Measurements from ENCODE around the gene RAVER1. TPM values are rescaled to one million over a fixed set of nuclear protein-coding genes. Genes with fewer than 3 reads are reported as not detected.
"Not testable (repeated sequence)": the region's sequence is repeated elsewhere in the genome, so short reads cannot be mapped to it uniquely, and the experiment has no call there.

RAVER1 gene
- total RNA-seq, 2 experiments from 2014 or later: 103 to 107 TPM

DNA sequence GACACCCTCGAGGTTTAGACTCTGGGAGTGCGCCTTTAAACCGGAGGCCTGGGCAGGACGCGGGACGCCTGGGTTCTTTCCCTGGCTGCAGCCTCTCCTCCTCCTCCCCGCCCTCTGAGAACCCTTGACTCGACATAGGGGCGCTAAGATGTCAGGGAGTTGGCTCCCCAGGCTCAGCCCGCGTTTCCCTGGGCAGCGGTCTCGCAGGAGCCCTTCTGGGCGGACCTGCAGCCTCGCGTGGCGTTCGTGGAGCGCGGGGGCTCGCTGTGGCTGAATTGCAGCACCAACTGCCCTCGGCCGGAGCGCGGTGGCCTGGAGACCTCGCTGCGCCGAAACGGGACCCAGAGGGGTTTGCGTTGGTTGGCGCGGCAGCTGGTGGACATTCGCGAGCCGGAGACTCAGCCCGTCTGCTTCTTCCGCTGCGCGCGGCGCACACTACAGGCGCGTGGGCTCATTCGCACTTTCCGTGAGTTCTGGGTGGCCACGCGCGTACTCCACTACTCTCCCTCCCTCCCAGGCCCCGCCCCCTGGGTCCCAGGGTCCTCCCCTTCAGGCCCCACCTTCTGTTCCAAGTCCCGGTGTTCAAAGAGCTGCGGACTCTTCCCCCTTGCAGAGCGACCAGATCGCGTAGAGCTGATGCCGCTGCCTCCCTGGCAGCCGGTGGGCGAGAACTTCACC, 42.3 kb downstream of the RAVER1 start:
- peaks cover 57% of the 10 kb centered on the region for H3K4me1 Mint-ChIP-seq
- H3K9me3 Mint-ChIP-seq: no peaks in the 10 kb centered on the region
- peaks cover 90% of the 10 kb centered on the region for H3K27me3 Mint-ChIP-seq
- peak; percentile 48 for DNase-seq
- H3K27ac Mint-ChIP-seq: no peak overlapping the region
- peak overlapping the region; percentile 77 for H3K4me3 Mint-ChIP-seq
- peaks cover 7% of the 10 kb centered on the region for H3K36me3 Mint-ChIP-seq

GRCh38 chr19:10290357-10290875, 42.9 kb downstream of the RAVER1 start:
- Mint-ChIP-seq H3K9me3 (no peaks in the 10 kb centered on the region), H3K36me3 (peaks cover 10% of the 10 kb centered on the region), H3K4me3 (peak overlapping the region; percentile 77), H3K4me1 (peaks cover 55% of the 10 kb centered on the region), H3K27ac (peak overlapping the region; percentile 11), H3K27me3 (peaks cover 84% of the 10 kb centered on the region)
- no peak for DNase-seq

GRCh38 chr19:10289836-10290356, 43.4 kb downstream of the RAVER1 start, which contains the start of gene ICAM5:
TSS of gene ICAM5 (plus strand) at chr19:10289952. CDS start at chr19:10290044, 92 bp downstream.
- Mint-ChIP-seq H3K4me3 (peak within 1 kb of the TSS; percentile 77), H3K36me3 (peaks cover 16% of the 10 kb centered on the region), H3K4me1 (peaks cover 58% of the 10 kb centered on the region), H3K27me3 (peaks cover 79% of the 10 kb centered on the region), H3K27ac (peak within 1 kb of the TSS; percentile 25), H3K9me3 (no peaks in the 10 kb centered on the region)
- peak; percentile 57 for DNase-seq

- Mint-ChIP-seq H3K9me3 (no peaks in the 10 kb centered on the region), H3K4me1 (peaks cover 54% of the 10 kb centered on the region), H3K36me3 (peaks cover 22% of the 10 kb centered on the region), H3K27me3 (peaks cover 73% of the 10 kb centered on the region), H3K27ac (no peak overlapping the region), H3K4me3 (peak overlapping the region; percentile 77)
- peak; percentile 77 for DNase-seq
These were observed 44.0 kb downstream of the RAVER1 start for GRCh38 chr19:10289167-10289835.

DNA sequence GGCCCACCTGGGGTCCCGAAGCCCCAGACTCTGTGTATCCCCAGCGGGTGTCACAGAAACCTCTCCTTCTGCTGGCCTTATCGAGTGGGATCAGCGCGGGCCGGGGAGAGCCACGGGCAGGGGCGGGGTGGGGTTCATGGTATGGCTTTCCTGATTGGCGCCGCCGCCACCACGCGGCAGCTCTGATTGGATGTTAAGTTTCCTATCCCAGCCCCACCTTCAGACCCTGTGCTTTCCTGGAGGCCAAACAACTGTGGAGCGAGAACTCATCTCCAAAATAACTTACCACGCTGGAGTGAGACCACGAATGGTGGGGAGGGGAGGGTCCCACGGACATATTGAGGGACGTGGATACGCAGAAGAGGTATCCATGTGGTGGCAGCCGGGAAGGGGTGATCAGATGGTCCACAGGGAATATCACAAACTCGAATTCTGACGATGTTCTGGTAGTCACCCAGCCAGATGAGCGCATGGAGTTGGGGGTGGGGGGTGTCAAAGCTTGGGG, 44.6 kb downstream of the RAVER1 start:
- Mint-ChIP-seq H3K36me3 (peaks cover 25% of the 10 kb centered on the region), H3K27me3 (peaks cover 67% of the 10 kb centered on the region), H3K27ac (peak overlapping the region; percentile 25), H3K9me3 (no peaks in the 10 kb centered on the region), H3K4me1 (peaks cover 54% of the 10 kb centered on the region), H3K4me3 (peak overlapping the region; percentile 77)
- DNase-seq: peak; percentile 44

- H3K4me3 Mint-ChIP-seq: peak within 1 kb of the TSS; percentile 10
- no peak within 1 kb of the TSS for H3K27ac Mint-ChIP-seq
- peaks cover 43% of the 10 kb centered on the region for H3K4me1 Mint-ChIP-seq
- DNase-seq: peak; percentile 37
- H3K36me3 Mint-ChIP-seq: peaks cover 29% of the 10 kb centered on the region
- H3K27me3 Mint-ChIP-seq: peaks cover 50% of the 10 kb centered on the region
- H3K9me3 Mint-ChIP-seq: no peaks in the 10 kb centered on the region
These were observed 46.3 kb downstream of the RAVER1 start, which contains the start of gene ICAM4 for GRCh38 chr19:10286803-10287737. TSS of gene ICAM4 (plus strand) at chr19:10286955. CDS start at chr19:10287013, 58 bp downstream.

- Mint-ChIP-seq H3K9me3 (no peaks in the 10 kb centered on the region), H3K27me3 (peaks cover 34% of the 10 kb centered on the region), H3K27ac (no peak overlapping the region), H3K4me1 (peaks cover 34% of the 10 kb centered on the region), H3K36me3 (peaks cover 36% of the 10 kb centered on the region), H3K4me3 (no peak overlapping the region)
- no peak for DNase-seq
These were observed 47.9 kb downstream of the RAVER1 start for GRCh38 chr19:10285393-10285792.

GRCh38 chr19:10284960-10285278, 48.4 kb downstream of the RAVER1 start:
- no peak for DNase-seq
- Mint-ChIP-seq H3K27me3 (peaks cover 29% of the 10 kb centered on the region), H3K4me3 (no peak overlapping the region), H3K36me3 (peaks cover 38% of the 10 kb centered on the region), H3K27ac (no peak overlapping the region), H3K9me3 (no peaks in the 10 kb centered on the region), H3K4me1 (peaks cover 33% of the 10 kb centered on the region)

- H3K27me3 Mint-ChIP-seq: peaks cover 24% of the 10 kb centered on the region
- peaks cover 42% of the 10 kb centered on the region for H3K36me3 Mint-ChIP-seq
- H3K9me3 Mint-ChIP-seq: no peaks in the 10 kb centered on the region
- no peak for DNase-seq
- H3K27ac Mint-ChIP-seq: no peak overlapping the region
- H3K4me3 Mint-ChIP-seq: no peak overlapping the region
- H3K4me1 Mint-ChIP-seq: peaks cover 35% of the 10 kb centered on the region
These were observed 49.0 kb downstream of the RAVER1 start for GRCh38 chr19:10284065-10284959.

DNA sequence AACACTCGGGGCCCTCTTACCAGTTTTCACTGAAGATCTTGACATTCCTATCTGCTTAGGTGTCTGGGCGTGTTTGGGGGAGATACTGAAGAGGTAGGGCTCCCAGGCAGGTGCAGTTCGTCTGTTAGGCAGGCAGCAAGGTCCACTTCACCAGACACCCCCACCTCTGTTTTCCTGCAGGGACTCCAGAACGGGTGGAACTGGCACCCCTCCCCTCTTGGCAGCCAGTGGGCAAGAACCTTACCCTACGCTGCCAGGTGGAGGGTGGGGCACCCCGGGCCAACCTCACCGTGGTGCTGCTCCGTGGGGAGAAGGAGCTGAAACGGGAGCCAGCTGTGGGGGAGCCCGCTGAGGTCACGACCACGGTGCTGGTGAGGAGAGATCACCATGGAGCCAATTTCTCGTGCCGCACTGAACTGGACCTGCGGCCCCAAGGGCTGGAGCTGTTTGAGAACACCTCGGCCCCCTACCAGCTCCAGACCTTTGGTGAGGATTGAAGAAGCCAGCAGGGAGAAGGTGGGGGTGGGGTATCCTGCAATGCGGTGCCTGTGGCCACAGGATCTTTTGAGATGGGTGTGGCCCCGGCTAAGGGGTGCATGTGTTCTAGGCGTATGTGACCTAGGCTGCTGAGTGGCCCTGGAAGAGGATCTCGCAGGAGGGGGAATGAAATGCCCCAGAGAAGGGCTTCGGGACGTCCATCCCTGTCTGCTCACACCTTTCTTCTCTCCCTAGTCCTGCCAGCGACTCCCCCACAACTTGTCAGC, 49.8 kb downstream of the RAVER1 start:
- DNase-seq: no peak
- Mint-ChIP-seq H3K27ac (no peak overlapping the region), H3K36me3 (peaks cover 47% of the 10 kb centered on the region), H3K4me1 (peaks cover 31% of the 10 kb centered on the region), H3K4me3 (no peak overlapping the region), H3K27me3 (peaks cover 15% of the 10 kb centered on the region), H3K9me3 (no peaks in the 10 kb centered on the region)

GRCh38 chr19:10282043-10282442, 51.3 kb downstream of the RAVER1 start:
- Mint-ChIP-seq H3K4me1 (peaks cover 25% of the 10 kb centered on the region), H3K36me3 (peaks cover 55% of the 10 kb centered on the region)
- H3K27ac Mint-ChIP-seq: not testable (repeated sequence)

DNA sequence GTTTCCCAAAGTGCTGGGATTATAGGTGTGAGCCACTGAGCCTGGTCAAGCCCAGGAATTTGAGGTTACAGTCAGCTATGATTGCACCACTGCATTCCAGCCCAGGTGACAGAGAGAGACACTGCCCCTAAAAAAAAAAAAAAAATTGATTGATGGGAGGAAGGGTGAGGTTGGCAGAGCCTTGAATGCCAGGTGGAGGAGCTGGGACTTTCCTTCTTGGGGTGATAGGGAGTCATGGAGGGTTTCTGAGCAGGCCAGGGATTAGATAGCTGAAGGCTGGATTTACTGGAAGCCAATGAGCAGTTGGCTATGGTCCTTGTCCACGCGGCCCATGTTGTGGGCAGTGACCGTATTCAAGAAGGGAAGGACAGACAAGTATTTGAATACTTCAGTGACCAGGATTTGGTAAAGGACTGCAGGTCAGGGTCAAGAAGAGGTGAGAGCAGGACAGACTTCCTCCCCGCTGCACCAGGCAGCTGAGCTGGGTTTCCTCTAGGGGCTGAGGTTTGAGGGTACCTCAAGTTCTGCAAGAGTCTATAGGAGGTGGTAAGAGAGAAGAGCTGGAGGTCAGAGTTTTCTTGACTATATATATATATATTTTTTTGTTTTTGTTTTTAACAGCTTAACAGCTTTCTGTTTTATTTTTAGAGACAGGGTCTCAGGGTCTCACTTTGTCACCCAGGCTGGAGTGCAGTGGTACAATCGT, 53.4 kb downstream of the RAVER1 start:
- Mint-ChIP-seq H3K4me3 (no peak overlapping the region), H3K27ac (peak overlapping the region; percentile 44), H3K27me3 (no peaks in the 10 kb centered on the region), H3K36me3 (peaks cover 44% of the 10 kb centered on the region), H3K9me3 (no peaks in the 10 kb centered on the region), H3K4me1 (peaks cover 11% of the 10 kb centered on the region)
- DNase-seq: no peak

More at GRCh38 chr19:10282043-10282442, 51.3 kb downstream of the RAVER1 start:
- H3K27me3 Mint-ChIP-seq, H3K4me3 Mint-ChIP-seq, DNase-seq, H3K9me3 Mint-ChIP-seq: not testable (repeated sequence)
